ENCODE data around the gene PVALEF. TPM values are rescaled to one million over a fixed set of nuclear protein-coding genes. Genes with fewer than 3 reads are reported as not detected.

PVALEF gene
- total RNA-seq, 1 donor from 2014 or later = not detected

DNA sequence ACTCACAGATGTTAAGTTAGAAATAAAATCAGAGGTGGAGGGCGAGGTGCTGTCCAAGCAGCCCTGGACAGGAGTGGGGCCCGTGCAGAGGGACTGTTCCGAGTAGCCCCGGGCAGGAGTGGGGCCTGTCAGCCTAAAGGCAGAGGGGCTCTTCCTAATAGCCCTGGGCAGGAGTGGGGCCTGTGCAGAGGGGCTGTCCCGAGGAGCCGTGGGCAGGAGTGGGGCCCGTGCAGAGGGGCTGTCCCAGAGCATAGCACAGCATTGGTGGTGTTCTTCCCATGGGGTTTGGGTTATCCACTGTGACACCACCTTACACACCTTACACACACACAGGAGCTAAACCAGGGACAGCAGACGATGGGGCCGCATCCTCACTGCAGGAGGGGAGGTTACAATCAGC is 47.1 kb downstream of the PVALEF start:
- no peak overlapping the region for H3K4me3 ChIP-seq (ENCODE audit: low read depth, low read length)
- no peak for DNase-seq (ENCODE audit: low read depth)
- TF ChIP-seq, protein P1, sequence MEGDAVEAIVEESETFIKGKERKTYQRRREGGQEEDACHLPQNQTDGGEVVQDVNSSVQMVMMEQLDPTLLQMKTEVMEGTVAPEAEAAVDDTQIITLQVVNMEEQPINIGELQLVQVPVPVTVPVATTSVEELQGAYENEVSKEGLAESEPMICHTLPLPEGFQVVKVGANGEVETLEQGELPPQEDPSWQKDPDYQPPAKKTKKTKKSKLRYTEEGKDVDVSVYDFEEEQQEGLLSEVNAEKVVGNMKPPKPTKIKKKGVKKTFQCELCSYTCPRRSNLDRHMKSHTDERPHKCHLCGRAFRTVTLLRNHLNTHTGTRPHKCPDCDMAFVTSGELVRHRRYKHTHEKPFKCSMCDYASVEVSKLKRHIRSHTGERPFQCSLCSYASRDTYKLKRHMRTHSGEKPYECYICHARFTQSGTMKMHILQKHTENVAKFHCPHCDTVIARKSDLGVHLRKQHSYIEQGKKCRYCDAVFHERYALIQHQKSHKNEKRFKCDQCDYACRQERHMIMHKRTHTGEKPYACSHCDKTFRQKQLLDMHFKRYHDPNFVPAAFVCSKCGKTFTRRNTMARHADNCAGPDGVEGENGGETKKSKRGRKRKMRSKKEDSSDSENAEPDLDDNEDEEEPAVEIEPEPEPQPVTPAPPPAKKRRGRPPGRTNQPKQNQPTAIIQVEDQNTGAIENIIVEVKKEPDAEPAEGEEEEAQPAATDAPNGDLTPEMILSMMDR (IDR thresholded peaks at IDR 0.05; ENCODE audit: insufficient read depth, low read length, poor library complexity, severe bottlenecking) = no peak
- H3K36me3 ChIP-seq (ENCODE audit: control insufficient read depth, insufficient read depth, low read length) = no peaks in the 10 kb centered on the region
- H3K27me3 ChIP-seq (ENCODE audit: control insufficient read depth, insufficient read depth, low read length) = no peaks in the 10 kb centered on the region

DNA sequence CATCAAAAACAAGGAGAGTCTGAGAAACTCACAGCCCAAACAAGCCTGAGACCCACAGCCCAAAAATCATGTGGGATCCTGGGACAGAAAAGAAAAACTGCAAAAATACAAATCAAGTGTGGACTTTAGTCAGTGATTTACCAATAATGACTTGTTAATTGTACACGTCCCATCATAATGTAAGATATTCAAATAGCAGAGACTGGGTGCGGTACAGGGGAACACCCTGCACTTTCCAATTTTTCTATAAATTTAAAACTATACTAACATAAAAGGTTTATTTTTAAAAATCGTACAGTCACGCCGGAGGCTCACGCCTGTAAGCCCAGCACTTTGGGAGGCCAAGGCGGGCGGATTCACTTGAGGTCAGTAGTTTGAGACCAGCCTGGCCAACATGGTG is 48.7 kb downstream of the PVALEF start:
- Histone ChIP-seq H3K27me3 (ENCODE audit: control insufficient read depth, insufficient read depth, low read length) (no peaks in the 10 kb centered on the region), H3K4me3 (ENCODE audit: low read depth, low read length) (no peak overlapping the region), H3K36me3 (ENCODE audit: control insufficient read depth, insufficient read depth, low read length) (no peaks in the 10 kb centered on the region)
- TF ChIP-seq, protein P1 (IDR thresholded peaks at IDR 0.05; ENCODE audit: insufficient read depth, low read length, poor library complexity, severe bottlenecking) = no peak
- DNase-seq (ENCODE audit: low read depth) = no peak

DNA sequence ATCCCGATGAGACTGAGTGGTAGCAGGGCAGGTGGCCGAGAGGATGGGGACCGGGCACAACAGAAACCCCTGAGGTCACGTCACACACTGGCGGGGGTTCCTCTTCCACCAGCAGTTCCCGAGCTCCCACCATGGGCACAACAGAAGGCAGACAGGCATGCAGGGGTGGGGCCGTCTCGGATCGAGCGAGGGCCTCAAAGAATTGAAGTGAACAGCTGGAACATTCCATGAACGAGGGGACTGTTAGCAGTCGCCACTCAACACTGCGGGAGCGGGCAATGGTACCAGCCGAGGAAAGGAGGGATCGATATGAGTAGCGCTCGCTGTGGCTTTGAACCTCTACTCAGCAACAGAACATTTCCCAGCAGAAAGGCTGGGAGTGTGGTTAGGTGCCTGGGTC is 52.2 kb downstream of the PVALEF start:
- Histone ChIP-seq H3K4me3 (ENCODE audit: low read depth, low read length) (no peak overlapping the region), H3K36me3 (ENCODE audit: control insufficient read depth, insufficient read depth, low read length) (no peaks in the 10 kb centered on the region), H3K27me3 (ENCODE audit: control insufficient read depth, insufficient read depth, low read length) (no peaks in the 10 kb centered on the region)
- no peak for DNase-seq (ENCODE audit: low read depth)
- TF ChIP-seq, protein P1 (IDR thresholded peaks at IDR 0.05; ENCODE audit: insufficient read depth, low read length, poor library complexity, severe bottlenecking) = no peak

DNA sequence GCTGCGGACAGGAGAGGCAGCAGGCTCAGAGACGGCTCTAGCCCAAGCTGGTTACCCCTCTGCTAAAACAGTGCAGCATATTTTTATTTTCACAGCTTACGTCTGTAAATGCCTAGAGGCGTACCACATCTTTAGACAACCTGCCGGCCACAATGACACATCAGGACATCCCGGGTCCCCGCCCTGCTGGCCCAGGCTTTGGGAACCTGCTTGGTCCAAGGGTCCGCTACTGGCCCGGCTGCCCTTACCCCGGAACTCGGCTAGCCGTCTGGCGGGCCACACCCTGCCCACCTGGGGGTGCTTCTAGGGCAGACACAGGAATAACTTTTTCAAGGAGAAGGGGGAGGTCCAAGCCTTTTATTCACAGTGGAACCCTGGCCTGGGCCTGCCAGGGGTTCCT is 53.2 kb downstream of the PVALEF start:
- H3K27me3 ChIP-seq (ENCODE audit: control insufficient read depth, insufficient read depth, low read length) = no peaks in the 10 kb centered on the region
- no peak for DNase-seq (ENCODE audit: low read depth)
- H3K4me3 ChIP-seq (ENCODE audit: low read depth, low read length) = no peak overlapping the region
- TF ChIP-seq, protein P1 (IDR thresholded peaks at IDR 0.05; ENCODE audit: insufficient read depth, low read length, poor library complexity, severe bottlenecking) = no peak
- no peaks in the 10 kb centered on the region for H3K36me3 ChIP-seq (ENCODE audit: control insufficient read depth, insufficient read depth, low read length)

DNA sequence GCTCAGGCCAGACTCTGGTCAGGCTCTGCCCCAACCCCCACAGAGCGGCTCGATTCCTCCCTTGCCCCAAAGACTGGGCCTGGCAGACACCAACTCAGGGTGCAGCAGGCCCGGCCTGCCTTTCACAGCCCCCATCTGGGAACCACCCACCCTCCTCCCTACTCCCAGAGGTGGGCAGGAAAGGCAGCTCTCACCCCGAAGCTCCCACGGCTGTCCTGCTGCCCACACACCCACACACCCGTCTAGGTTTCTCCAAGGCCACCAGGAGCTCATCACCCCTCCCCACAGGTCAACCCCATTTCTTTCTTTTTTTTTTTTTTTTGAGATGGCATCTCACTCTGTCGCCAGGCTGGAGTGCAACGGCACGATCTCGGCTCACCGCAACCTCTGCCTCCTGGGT is 53.7 kb downstream of the PVALEF start:
- TF ChIP-seq, protein P1 (IDR thresholded peaks at IDR 0.05; ENCODE audit: insufficient read depth, low read length, poor library complexity, severe bottlenecking) = no peak
- Histone ChIP-seq H3K36me3 (ENCODE audit: control insufficient read depth, insufficient read depth, low read length) (no peaks in the 10 kb centered on the region), H3K4me3 (ENCODE audit: low read depth, low read length) (no peak overlapping the region), H3K27me3 (ENCODE audit: control insufficient read depth, insufficient read depth, low read length) (no peaks in the 10 kb centered on the region)
- no peak for DNase-seq (ENCODE audit: low read depth)

DNA sequence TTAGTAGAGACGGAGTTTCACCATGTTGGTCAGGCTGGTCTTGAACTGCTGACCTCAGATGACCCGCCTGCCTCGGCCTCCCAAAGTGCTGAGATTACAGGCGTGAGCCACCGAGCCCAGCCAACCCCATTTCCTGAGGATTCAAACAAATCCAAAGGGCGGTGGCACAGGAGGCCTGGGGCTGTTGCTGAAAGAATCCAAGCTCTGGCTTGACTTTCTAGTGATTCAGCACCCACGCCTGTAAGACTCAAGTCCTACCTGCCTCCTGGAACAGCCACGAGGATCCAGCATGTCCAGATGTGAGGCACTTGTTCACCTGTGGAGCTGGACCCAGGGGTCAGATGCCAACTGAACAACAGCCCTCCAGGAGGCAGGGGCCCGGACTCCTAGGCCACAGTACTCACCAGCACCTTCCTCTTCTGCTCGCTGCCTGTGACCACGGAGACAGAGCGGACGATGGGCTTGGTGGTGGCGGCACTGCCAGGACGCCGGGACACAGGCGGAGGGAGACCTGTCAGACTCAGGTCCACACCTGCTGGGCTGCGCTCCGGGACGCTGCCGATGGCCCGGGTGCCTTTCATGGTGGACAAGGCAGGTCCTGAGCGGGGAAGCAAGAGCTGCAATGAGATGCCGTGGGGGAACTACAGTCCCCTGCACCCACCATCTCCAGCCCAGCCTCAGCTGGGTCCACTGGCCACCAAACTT is 54.3 kb downstream of the PVALEF start:
- H3K27me3 ChIP-seq (ENCODE audit: control insufficient read depth, insufficient read depth, low read length) = no peaks in the 10 kb centered on the region
- DNase-seq (ENCODE audit: low read depth) = no peak
- no peaks in the 10 kb centered on the region for H3K36me3 ChIP-seq (ENCODE audit: control insufficient read depth, insufficient read depth, low read length)
- TF ChIP-seq, protein P1 (IDR thresholded peaks at IDR 0.05; ENCODE audit: insufficient read depth, low read length, poor library complexity, severe bottlenecking) = no peak
- no peak overlapping the region for H3K4me3 ChIP-seq (ENCODE audit: low read depth, low read length)

Measured in kidney epithelial cell (primary cell).